Tibial nerve (tissue), 3 donors: ENCODE measurements around the gene OCA2.

ENCODE experiments used
- CTCF ChIP-seq, 5 experiments: fragments of 200-600 bp in 3 of 5; fragments of 450-650 bp in 2 of 5; sonication (generic) in 3 of 5; IDR thresholded peaks; one replicate each; pipeline ENCODE4 v1.5.1; 2016 to 2019; ENCODE audit warnings: antibody characterized with exemption in 5 of 5, mild to moderate bottlenecking in 3 of 5, moderate library complexity in 2 of 5
- POLR2A ChIP-seq, 2 donors: fragments of 450-650 bp; IDR thresholded peaks; one replicate each; pipeline ENCODE4 v1.6.1; 2017; ENCODE audit warnings: antibody characterized with exemption in 2 of 2, mild to moderate bottlenecking in 2 of 2, moderate library complexity in 2 of 2

- TF ChIP-seq CTCF (IDR thresholded peaks at IDR 0.05) (no peak), POLR2A (IDR thresholded peaks at IDR 0.05) (no peak)
Measured at GRCh38 chr15:27933562-27933961, 165.6 kb downstream of the OCA2 start.
